ENCODE measurements around the gene DHODH.
"Not testable (repeated sequence)": the region's sequence is repeated elsewhere in the genome, so short reads cannot be mapped to it uniquely, and the experiment has no call there.

Gene DHODH

GRCh38 chr16:72057313-72057712 is 48.8 kb downstream of the DHODH start:
- not testable (repeated sequence) for DNase-seq

GRCh38 chr16:72059060-72059459 is 50.5 kb downstream of the DHODH start:
- not testable (repeated sequence) for DNase-seq

GRCh38 chr16:72060405-72060804 is 51.9 kb downstream of the DHODH start:
- no peak for DNase-seq

GRCh38 chr16:72061564-72061963 is 53.0 kb downstream of the DHODH start:
- no peak for DNase-seq

GRCh38 chr16:72064361-72064894 is 55.9 kb downstream of the DHODH start:
- no peak for DNase-seq

GRCh38 chr16:72066747-72067146 is 58.2 kb downstream of the DHODH start:
- DNase-seq, result peak in 1 of 2 experiments; percentile 60

- DNase-seq, result no peak
Measured at GRCh38 chr16:72068930-72069329, 60.4 kb downstream of the DHODH start.

GRCh38 chr16:72072514-72073342 is 64.2 kb downstream of the DHODH start:
- DNase-seq, result no peak

- no peak for DNase-seq
Measured at GRCh38 chr16:72073560-72074230, 65.2 kb downstream of the DHODH start.

- not testable (repeated sequence) for DNase-seq
Measured at GRCh38 chr16:72075067-72075466, 66.5 kb downstream of the DHODH start.

All from SW 1271 (cell line).